HG03139 (cell line): Measurements from ENCODE around the gene OR4P4.

Experiments
- ATAC-seq: cut with Tn5 transposase; IDR thresholded peaks from one replicate; pipeline ENCODE4 v1.9.1; 2021; ENCODE audit not compliant: unreplicated experiment

Gene OR4P4

GRCh38 chr11:55634813-55635212 lies at the start of gene OR4P4:
Gene OR4P4 (plus strand): TSS chr11:55635113.
- no peak for ATAC-seq

- ATAC-seq, result no peak
Observed at GRCh38 chr11:55607545-55607944, 27.4 kb upstream of the OR4P4 start, which contains the start of gene OR4C11. Gene OR4C11 (minus strand): TSS chr11:55607645. CDS start chr11:55604373, 3,272 bp downstream.

GRCh38 chr11:55624531-55624930 lies 10.4 kb upstream of the OR4P4 start:
- ATAC-seq, result no peak

DNA sequence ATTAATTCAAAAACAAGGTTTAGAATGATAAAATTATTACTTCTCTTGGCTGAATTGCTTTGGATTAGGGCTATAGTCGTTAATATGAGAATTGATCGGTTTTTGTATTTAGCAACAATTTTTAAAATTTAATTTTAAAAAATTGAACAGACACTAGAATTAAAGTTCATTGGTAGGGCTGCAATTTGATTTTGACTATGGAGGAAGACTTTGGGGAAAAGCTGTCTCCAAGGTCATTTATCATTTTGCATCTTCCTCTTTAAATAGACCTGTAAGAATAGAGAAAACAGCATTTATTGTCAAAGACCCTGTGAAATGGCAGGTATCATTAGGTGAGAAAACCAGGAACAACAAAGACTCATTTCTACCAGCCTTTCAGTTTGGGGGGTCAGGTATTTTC lies 13.1 kb downstream of the OR4P4 start, which contains the start of gene OR4S2:
TSS of gene OR4S2 (plus strand) at position 301 of the 400 bp plus-strand sequence. CDS start 2,577 bp downstream, outside the sequence.
- ATAC-seq, result no peak

DNA sequence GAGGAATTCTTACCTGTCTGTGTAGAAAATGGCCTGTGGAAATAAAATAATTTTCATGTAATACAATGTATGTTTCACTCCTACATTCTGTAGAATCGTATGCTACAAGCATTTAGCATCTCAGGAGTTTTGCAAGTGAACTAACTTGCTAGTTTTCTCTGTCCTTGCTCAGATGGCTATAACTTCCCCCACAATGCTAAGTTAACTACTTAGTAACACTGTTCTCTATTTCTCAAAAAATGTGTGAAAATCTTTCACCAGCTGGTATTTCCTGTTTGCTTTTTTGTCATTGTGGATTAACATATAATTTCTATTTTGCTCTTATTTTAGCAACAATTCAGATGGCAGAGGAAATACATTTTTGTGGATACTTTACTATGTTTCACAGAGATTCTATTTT lies 17.6 kb downstream of the OR4P4 start:
- ATAC-seq, result no peak

DNA sequence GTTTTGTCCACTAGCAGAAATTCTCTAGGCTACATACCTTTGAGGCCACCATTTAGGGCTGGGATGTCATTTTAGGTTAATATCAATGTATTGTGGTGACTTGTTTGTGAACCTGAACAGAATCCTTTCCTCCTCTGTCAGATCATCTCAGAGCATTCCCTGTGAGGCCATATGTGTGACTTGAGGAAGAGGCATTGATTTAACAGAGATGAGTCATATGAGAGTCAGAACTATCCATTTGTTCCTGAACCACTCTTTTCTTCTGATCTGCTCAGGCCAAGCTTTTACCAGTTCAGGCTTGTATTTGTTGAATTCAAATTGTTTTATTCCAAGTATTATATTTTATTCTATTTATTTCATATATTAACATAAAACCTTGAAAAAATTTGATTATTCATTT lies 20.2 kb downstream of the OR4P4 start:
- ATAC-seq, result no peak

DNA sequence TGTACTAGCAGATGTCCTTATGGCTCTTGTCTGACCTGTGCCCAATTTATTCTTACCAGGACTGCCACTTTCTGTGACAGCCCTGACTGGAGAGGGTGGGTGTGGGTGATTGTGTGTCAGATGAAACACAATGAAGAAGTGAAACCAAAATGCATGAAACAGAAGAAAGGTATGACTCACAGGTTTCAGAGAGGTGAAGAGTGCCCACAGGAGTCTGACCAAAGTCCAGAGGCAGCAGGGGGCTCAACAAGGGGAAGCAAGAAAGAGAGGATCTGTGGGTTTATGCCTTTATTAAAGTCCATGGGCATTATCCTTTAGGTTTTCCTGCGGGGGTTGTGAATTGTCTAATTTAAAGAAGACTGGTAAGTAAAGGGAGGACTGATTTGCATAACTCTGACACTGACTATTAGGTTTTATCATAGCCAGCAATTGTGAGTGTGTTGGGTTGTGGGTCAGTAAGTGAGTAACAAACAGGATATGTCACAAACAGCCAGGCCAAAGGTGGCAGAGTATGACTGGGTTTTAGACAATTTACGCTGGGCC lies 23.2 kb downstream of the OR4P4 start:
- ATAC-seq, result peak; percentile 95

DNA sequence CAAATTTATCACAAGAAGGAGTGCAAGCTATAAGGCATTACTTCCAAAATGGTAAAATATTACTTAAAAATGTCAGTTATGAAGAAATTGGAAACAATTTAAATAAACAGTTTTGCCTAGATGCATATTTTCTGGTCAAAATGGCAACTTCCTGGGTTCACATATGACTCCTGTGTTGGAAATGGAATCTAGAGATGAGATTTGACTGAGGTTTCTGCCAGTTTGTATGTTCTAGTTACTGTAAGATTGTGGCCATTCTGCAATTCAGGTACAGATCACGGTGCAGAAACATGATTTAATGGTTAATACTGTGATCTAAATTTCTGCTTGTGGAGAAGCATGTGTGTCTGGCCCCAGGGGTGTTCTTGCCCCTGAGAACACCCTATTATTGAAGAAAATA lies 23.7 kb downstream of the OR4P4 start:
- peak; percentile 8 for ATAC-seq

- no peak for ATAC-seq
Observed at GRCh38 chr11:55661901-55662300, 27.0 kb downstream of the OR4P4 start, which contains the start of gene OR4C6. Gene OR4C6 (plus strand): TSS chr11:55662201. CDS start chr11:55665167, 2,966 bp downstream.

- ATAC-seq, result no peak
Observed at GRCh38 chr11:55669376-55669775, 34.5 kb downstream of the OR4P4 start.

GRCh38 chr11:55673860-55674259 lies 38.9 kb downstream of the OR4P4 start:
- ATAC-seq, result no peak
